HEK293 (cell line): ENCODE measurements around the gene CLK2.

Experiments
- GFI1B ChIP-seq: fragments of 450-650 bp; formaldehyde crosslinking; IDR thresholded peaks from 2 replicates; pipeline ENCODE4 v1.5.1; 2016; ENCODE audit warnings: missing biosample characterization, missing genetic modification characterization
- GLIS1 ChIP-seq: fragments of 450-650 bp; formaldehyde crosslinking; IDR thresholded peaks from 2 replicates; pipeline ENCODE4 v1.5.1; 2016; ENCODE audit warnings: missing biosample characterization, missing genetic modification characterization
- GLIS2 ChIP-seq: fragments of 450-650 bp; formaldehyde crosslinking; IDR thresholded peaks from 2 replicates; pipeline ENCODE4 v1.5.1; 2016; ENCODE audit warnings: missing biosample characterization, missing genetic modification characterization
- KLF1 ChIP-seq: fragments of 450-650 bp; formaldehyde crosslinking; IDR thresholded peaks from 2 replicates; pipeline ENCODE4 v1.5.1; 2016; ENCODE audit warnings: missing biosample characterization, missing genetic modification characterization
- KLF16 ChIP-seq: fragments of 450-650 bp; formaldehyde crosslinking; IDR thresholded peaks from 2 replicates; pipeline ENCODE4 v1.5.1; 2017; ENCODE audit warnings: missing biosample characterization, missing genetic modification characterization
- KLF17 ChIP-seq: fragments of 450-650 bp; formaldehyde crosslinking; IDR thresholded peaks from 2 replicates; pipeline ENCODE4 v1.5.1; 2016; ENCODE audit warnings: missing biosample characterization, missing genetic modification characterization
- KLF7 ChIP-seq: fragments of 450-650 bp; formaldehyde crosslinking; IDR thresholded peaks from 2 replicates; pipeline ENCODE4 v1.5.1; 2016; ENCODE audit warnings: missing biosample characterization, missing genetic modification characterization, borderline replicate concordance
- KLF8 ChIP-seq: fragments of 450-650 bp; formaldehyde crosslinking; IDR thresholded peaks from 2 replicates; pipeline ENCODE4 v1.5.1; 2016; ENCODE audit warnings: missing biosample characterization, missing genetic modification characterization
- PATZ1 ChIP-seq: fragments of 450-650 bp; formaldehyde crosslinking; IDR thresholded peaks from 2 replicates; pipeline ENCODE4 v1.5.1; 2016; ENCODE audit warnings: missing biosample characterization, missing genetic modification characterization
- SP2 ChIP-seq: fragments of 450-650 bp; formaldehyde crosslinking; IDR thresholded peaks from 2 replicates; pipeline ENCODE4 v1.5.1; 2016; ENCODE audit warnings: missing biosample characterization, missing genetic modification characterization
- ZBTB10 ChIP-seq: fragments of 450-650 bp; formaldehyde crosslinking; IDR thresholded peaks from 2 replicates; pipeline ENCODE4 v1.5.1; 2016; ENCODE audit warnings: missing biosample characterization, missing genetic modification characterization
- ZBTB11 ChIP-seq: fragments of 450-650 bp; formaldehyde crosslinking; conservative IDR thresholded peaks from 2 replicates; pipeline ENCODE4 v1.5.1; 2016; ENCODE audit warnings: low read depth, missing biosample characterization, missing genetic modification characterization
- ZBTB48 ChIP-seq: fragments of 450-650 bp; formaldehyde crosslinking; IDR thresholded peaks from 2 replicates; pipeline ENCODE4 v1.5.1; 2016; ENCODE audit warnings: missing biosample characterization, missing genetic modification characterization
- ZBTB6 ChIP-seq: fragments of 450-650 bp; formaldehyde crosslinking; IDR thresholded peaks from 2 replicates; pipeline ENCODE4 v1.5.1; 2017; ENCODE audit warnings: missing biosample characterization, missing genetic modification characterization
- ZBTB8A ChIP-seq: fragments of 450-650 bp; formaldehyde crosslinking; IDR thresholded peaks from 2 replicates; pipeline ENCODE4 v1.5.1; 2016; ENCODE audit warnings: missing biosample characterization, missing genetic modification characterization
- ZFHX2 ChIP-seq: fragments of 450-650 bp; formaldehyde crosslinking; conservative IDR thresholded peaks from 2 replicates; pipeline ENCODE4 v1.5.1; 2016; ENCODE audit warnings: missing biosample characterization, missing genetic modification characterization
- ZFP37 ChIP-seq: fragments of 450-650 bp; formaldehyde crosslinking; IDR thresholded peaks from 2 replicates; pipeline ENCODE4 v1.5.1; 2016; ENCODE audit warnings: missing biosample characterization, missing genetic modification characterization
- ZNF184 ChIP-seq: fragments of 450-650 bp; IDR thresholded peaks from 2 replicates; pipeline ENCODE4 v1.5.1; 2018; ENCODE audit warnings: missing biosample characterization, mild to moderate bottlenecking, missing genetic modification characterization
- ZNF335 ChIP-seq: fragments of 450-650 bp; formaldehyde crosslinking; conservative IDR thresholded peaks from 2 replicates; pipeline ENCODE4 v1.5.1; 2016; ENCODE audit warnings: missing biosample characterization, missing genetic modification characterization
- ZNF362 ChIP-seq: fragments of 450-650 bp; formaldehyde crosslinking; IDR thresholded peaks from 2 replicates; pipeline ENCODE4 v1.5.1; 2016; ENCODE audit warnings: missing biosample characterization, missing genetic modification characterization
- ZNF366 ChIP-seq: fragments of 450-650 bp; formaldehyde crosslinking; conservative IDR thresholded peaks from 2 replicates; pipeline ENCODE4 v1.5.1; 2016; ENCODE audit warnings: missing biosample characterization, missing genetic modification characterization
- ZNF555 ChIP-seq: fragments of 450-650 bp; formaldehyde crosslinking; conservative IDR thresholded peaks from 2 replicates; pipeline ENCODE4 v1.5.1; 2017; ENCODE audit warnings: missing biosample characterization, mild to moderate bottlenecking, missing genetic modification characterization, inconsistent platforms
- ZNF600 ChIP-seq: fragments of 450-650 bp; formaldehyde crosslinking; IDR thresholded peaks from 2 replicates; pipeline ENCODE4 v1.5.1; 2016; ENCODE audit warnings: missing biosample characterization, missing genetic modification characterization
- ZNF623 ChIP-seq: fragments of 450-650 bp; formaldehyde crosslinking; IDR thresholded peaks from 2 replicates; pipeline ENCODE4 v1.5.1; 2016; ENCODE audit warnings: missing biosample characterization, missing genetic modification characterization
- ZSCAN30 ChIP-seq: fragments of 450-650 bp; IDR thresholded peaks from 2 replicates; pipeline ENCODE4 v1.5.1; 2018; ENCODE audit warnings: missing biosample characterization, mild to moderate bottlenecking, missing genetic modification characterization, moderate library complexity
- ZSCAN5A ChIP-seq: fragments of 450-650 bp; formaldehyde crosslinking; IDR thresholded peaks from 2 replicates; pipeline ENCODE4 v1.5.1; 2016; ENCODE audit warnings: missing biosample characterization, missing genetic modification characterization

CLK2 gene

GRCh38 chr1:155277070-155277901, 4.0 kb upstream of the CLK2 start, which contains the start of gene HCN3 (continued):
- TF ChIP-seq PATZ1 (tag by site-specific recombination) = peak; percentile 94
- TF ChIP-seq ZNF600 = peak; percentile 67
- 0 out of 2 replicates have a peak, but pooled peaks have one; percentile 25 for TF ChIP-seq KLF1 (tag by site-specific recombination)
- peak; percentile 63; the same call in 1 of the 2 replicates for TF ChIP-seq ZNF366
- TF ChIP-seq ZFHX2 (tag by site-specific recombination) = peak; percentile 86
- TF ChIP-seq GLIS1 (tag by site-specific recombination) = peak; percentile 58
- TF ChIP-seq ZBTB10 (tag by site-specific recombination) = peak; percentile 71; the same call in 1 of the 2 replicates
- TF ChIP-seq GLIS2 (tag by site-specific recombination) = peak; percentile 98
- no peak for TF ChIP-seq ZNF555 (tag by site-specific recombination)
- peak; percentile 62; the same call in 1 of the 2 replicates for TF ChIP-seq ZBTB48 (tag by site-specific recombination)
- TF ChIP-seq ZNF362 (tag by site-specific recombination) = no peak
- TF ChIP-seq ZNF623 (tag by site-specific recombination) = no peak
- peak; percentile 41 for TF ChIP-seq KLF16
- 0 out of 2 replicates have a peak, but pooled peaks have one; percentile 22 for TF ChIP-seq KLF7 (tag by site-specific recombination)
- 0 out of 2 replicates have a peak, but pooled peaks have one; percentile 21 for TF ChIP-seq ZNF184 (tag by site-specific recombination)
- TF ChIP-seq SP2 = peak; percentile 82
- TF ChIP-seq ZBTB11 (tag by site-specific recombination) = peak; percentile 58; the same call in 1 of the 2 replicates
- peak; percentile 65 for TF ChIP-seq ZSCAN30 (tag by site-specific recombination)
- TF ChIP-seq ZNF335 = peak; percentile 94
- peak; percentile 30; the same call in 1 of the 2 replicates for TF ChIP-seq ZSCAN5A (tag by site-specific recombination)
- peak; percentile 96 for TF ChIP-seq ZBTB8A
- TF ChIP-seq ZBTB6 (tag by site-specific recombination) = peak; percentile 54; the same call in 1 of the 2 replicates
- TF ChIP-seq KLF17 (tag by site-specific recombination) = peak; percentile 69; the same call in 1 of the 2 replicates
- TF ChIP-seq GFI1B (tag by site-specific recombination) = no peak
- peak; percentile 69 for TF ChIP-seq KLF8 (tag by site-specific recombination)
- TF ChIP-seq ZFP37 (tag by site-specific recombination) = 0 out of 2 replicates have a peak, but pooled peaks have one; percentile 46
